Stimulated activated CD8-positive, alpha-beta memory T cell treated with anti-CD3 and anti-CD28 coated beads, Interleukin-4, amount 100 ng/mL, for 48 hours (primary cell): ENCODE data around the gene HELQ.
A peak's percentile ranks its signal among the peaks of the same experiment; 100 is the strongest.
"Not testable (repeated sequence)": the region's sequence is repeated elsewhere in the genome, so short reads cannot be mapped to it uniquely, and the experiment has no call there.

Experiments
- DNase-seq: peaks from one replicate; pipeline ENCODE4 v3.0.0-alpha.2; 2020

HELQ gene, protein sequence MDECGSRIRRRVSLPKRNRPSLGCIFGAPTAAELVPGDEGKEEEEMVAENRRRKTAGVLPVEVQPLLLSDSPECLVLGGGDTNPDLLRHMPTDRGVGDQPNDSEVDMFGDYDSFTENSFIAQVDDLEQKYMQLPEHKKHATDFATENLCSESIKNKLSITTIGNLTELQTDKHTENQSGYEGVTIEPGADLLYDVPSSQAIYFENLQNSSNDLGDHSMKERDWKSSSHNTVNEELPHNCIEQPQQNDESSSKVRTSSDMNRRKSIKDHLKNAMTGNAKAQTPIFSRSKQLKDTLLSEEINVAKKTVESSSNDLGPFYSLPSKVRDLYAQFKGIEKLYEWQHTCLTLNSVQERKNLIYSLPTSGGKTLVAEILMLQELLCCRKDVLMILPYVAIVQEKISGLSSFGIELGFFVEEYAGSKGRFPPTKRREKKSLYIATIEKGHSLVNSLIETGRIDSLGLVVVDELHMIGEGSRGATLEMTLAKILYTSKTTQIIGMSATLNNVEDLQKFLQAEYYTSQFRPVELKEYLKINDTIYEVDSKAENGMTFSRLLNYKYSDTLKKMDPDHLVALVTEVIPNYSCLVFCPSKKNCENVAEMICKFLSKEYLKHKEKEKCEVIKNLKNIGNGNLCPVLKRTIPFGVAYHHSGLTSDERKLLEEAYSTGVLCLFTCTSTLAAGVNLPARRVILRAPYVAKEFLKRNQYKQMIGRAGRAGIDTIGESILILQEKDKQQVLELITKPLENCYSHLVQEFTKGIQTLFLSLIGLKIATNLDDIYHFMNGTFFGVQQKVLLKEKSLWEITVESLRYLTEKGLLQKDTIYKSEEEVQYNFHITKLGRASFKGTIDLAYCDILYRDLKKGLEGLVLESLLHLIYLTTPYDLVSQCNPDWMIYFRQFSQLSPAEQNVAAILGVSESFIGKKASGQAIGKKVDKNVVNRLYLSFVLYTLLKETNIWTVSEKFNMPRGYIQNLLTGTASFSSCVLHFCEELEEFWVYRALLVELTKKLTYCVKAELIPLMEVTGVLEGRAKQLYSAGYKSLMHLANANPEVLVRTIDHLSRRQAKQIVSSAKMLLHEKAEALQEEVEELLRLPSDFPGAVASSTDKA

GRCh38 chr4:83455281-83456183, at the start of gene HELQ, which contains the start of gene MRPS18C:
Gene HELQ, minus strand, starts transcription at chr4:83455823. Its CDS starts 130 bp downstream, at chr4:83455693.
Gene MRPS18C, plus strand, starts transcription at chr4:83456058. Its CDS starts 20 bp downstream, at chr4:83456078.
- DNase-seq = peak; percentile 95

- DNase-seq = no peak
Observed at GRCh38 chr4:83504996-83505395, 49.4 kb upstream of the HELQ start.

- DNase-seq = no peak
Observed at GRCh38 chr4:83504503-83504902, 48.9 kb upstream of the HELQ start.

GRCh38 chr4:83503974-83504373, 48.4 kb upstream of the HELQ start:
- DNase-seq = no peak

DNA sequence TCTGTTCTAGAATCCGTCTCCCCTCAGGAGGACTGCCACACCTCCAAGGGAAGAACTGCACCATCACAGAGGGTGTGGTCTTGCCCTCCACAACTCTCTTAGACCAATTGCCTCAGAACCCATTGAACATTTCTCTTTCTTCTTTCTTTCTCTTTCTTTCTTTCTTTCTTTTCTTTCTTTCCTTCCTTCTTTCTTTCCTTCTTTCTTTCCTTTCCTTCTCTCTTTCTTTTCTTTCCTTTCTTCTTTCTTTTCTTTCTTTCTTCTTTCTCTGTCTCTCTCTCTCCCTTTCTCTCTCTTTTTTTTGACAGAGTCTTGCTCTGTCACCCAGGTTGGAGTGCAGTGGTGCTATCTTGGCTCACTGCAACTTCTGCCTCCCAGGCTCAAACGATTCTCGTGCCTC, 46.0 kb upstream of the HELQ start:
- not testable (repeated sequence) for DNase-seq

DNA sequence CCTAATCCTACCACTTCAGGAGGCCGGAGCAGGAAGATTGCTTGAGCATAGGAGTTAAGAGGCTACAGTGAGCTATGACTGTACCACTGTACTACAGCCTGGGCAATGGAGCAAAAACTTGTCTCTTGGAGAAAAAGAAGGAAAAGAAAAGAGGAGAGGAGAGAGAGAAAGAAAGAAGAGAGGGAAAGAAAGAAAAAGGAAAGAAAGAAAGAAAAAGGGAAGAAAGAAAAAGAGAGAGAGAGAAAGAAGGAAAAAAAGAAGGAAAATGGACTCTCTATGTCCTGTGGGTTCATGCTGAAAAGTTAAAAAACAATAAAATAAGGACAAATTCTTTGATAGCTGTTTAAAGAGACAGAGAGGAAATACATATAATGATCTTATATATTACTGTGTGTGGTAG, 42.6 kb upstream of the HELQ start:
- DNase-seq = no peak

DNA sequence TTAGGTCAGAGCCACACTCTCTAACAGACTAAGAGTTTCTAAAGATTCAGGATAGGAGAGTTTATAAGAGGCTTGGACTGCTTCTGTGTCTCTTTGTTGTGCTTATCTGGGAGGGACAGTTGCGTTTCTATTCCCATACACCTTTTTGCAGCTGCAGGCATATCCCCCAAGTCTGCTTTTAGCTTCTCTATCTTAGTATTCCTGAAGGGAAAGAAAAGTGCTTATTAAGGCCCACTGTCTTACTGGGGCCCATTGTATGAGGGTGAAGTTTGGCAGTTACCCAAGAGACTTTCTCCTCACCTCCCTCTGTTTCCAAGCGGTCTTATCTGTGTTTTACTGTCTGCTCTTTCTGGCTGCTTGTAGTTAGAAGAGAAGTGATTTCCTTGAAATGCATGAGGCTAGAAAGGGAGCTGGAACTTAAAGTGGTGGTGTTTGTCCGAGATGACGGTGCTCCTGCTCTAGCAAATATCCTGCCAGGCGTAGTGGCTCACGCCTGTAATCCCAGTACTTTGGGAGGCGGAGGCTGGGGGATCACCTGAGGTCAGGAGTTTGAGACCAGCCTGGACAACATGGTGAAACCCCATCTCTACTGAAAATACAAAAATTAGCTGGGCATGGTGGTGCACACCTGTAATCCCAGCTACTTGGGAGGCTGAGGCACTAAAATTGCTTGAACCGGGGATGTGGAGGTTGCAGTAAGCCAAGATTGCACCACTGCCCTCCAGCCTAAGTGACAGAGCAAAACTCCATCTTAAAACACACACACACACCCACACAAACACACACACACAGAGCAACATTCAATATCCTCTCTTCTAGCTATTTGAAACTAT, 40.7 kb upstream of the HELQ start:
- not testable (repeated sequence) for DNase-seq

DNA sequence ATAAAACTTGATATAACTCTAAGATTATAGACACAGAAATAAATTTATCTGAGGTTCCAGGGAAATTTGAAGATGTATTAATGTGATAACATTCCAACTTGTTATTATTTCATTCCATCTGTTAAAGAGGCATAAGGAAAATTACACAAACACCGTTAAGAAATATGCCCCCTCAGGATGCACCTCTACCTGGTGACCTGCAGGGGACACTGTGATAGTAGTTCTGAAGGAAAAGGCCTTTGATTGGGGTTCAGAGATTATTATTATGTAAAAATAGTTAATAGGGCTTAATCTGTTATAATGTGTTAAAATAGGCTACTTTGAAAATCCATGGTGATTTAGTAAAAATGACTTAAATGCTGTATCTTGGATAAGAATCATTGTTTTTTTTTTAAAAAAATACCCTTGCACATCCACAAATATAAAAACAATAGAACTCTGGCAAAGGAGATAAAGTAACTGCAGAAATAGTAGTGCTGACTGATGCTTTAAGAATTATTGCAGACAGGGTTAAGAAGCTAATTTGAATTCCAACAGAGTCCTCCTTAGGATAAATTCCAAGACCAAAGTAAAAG, 35.3 kb upstream of the HELQ start:
- no peak for DNase-seq

GRCh38 chr4:83489711-83490326, 34.2 kb upstream of the HELQ start:
- no peak for DNase-seq

GRCh38 chr4:83486457-83487129, 31.0 kb upstream of the HELQ start:
- no peak for DNase-seq

GRCh38 chr4:83484500-83485461, 29.2 kb upstream of the HELQ start, which contains the start of gene ABRAXAS1:
Gene ABRAXAS1, minus strand, starts transcription at chr4:83485100. Its CDS starts 28 bp downstream, at chr4:83485072.
- DNase-seq = peak; percentile 93

DNA sequence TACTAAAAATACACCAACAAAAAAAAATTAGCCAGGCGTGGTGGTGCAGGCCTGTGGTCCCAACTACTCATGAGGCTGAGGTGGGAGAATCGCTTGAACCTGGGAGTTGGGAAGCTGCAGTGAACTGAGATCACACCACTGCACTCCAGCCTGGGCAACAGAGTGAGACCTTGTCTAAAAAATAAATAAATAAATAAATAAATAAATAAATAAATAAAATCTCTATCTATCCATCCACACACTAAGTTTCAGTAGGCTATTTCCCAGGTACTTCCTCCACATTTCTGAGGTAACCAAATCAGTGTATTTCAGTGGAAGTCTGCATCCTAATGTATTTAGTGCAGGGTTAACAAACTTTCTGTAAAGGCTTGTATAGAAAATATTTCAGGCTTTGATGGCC, 18.3 kb upstream of the HELQ start:
- DNase-seq = no peak

- DNase-seq = no peak
Observed at GRCh38 chr4:83473423-83473822, 17.8 kb upstream of the HELQ start.

DNA sequence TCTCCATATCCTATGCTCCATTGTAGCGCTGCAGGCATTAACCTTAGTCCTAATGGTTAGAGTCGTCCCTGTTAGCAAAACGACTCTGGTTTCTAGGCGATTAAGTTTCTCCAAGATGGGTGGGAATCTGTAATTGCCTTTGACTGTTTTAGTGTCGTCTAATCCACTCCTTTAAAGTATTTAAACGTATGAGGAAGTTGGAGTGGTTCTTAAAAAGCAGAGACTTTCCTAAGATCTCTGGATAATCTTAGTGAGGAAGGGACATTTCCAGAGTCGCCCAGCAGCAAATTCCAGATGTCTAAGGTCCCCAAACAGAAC, 520 bp upstream of the HELQ start:
- DNase-seq = no peak

DNA sequence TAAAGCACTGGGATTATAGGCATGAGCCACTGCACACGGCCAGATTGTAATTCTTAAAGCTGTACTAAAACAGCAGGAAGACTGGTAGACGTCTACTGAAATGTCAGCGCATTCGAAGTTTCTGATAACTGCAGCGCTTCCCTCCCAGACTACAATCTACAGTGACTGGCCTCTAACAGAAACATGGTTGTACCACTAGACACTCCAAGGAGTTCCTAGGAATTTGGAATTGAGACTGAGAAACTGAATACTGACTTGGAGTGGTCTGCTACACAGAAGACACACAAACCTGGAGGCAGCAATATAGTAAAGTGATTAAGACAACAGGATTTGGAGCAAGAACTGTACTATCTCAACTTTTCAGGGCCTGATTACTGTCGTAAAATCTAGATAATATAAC, 937 bp downstream of the HELQ start:
- no peak for DNase-seq

GRCh38 chr4:83449009-83449408, 6.6 kb downstream of the HELQ start:
- no peak for DNase-seq

GRCh38 chr4:83440899-83441298, 14.7 kb downstream of the HELQ start:
- no peak for DNase-seq

GRCh38 chr4:83440148-83440814, 15.3 kb downstream of the HELQ start:
- no peak for DNase-seq
